ENCODE results near the gene LPAR3. TPM values are rescaled to one million over a fixed set of nuclear protein-coding genes. Genes with fewer than 3 reads are reported as not detected.

LPAR3 gene
- total RNA-seq, 1 experiment from 2014 or later, result not detected

DNA sequence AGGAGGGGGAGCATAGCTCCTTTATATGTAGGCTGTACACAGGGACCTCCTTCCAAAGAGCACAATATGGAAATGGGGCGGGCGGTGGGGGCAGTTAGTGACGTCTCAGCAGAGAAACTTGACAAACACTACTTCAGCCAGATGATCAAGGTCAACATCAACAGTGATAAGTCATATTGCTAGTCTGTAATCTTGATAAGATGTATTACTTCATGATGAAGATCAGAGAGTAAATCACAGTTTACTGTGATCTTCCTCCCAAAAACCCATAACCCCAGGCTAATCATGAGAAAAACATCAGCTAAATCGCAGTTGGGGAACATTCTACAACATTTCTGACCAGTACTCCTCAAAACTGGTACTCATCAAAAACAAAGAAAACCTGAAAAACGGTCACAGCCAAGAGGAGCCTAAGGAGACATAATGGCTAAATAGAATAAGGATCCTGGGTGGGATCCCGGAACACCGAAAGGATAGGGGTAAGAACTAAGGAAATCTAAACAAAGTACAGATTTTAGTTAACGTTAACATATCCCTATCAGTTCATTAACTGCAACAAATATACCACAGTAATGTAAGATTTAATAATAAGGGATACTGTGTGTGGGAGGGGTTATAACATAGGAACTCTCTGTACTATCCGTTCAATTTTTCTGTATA is 20.2 kb downstream of the LPAR3 start:
- no peaks in the 10 kb centered on the region for H3F3A ChIP-seq (ENCODE audit: insufficient read depth, low read depth)
- H3K27me3 ChIP-seq (ENCODE audit: insufficient read depth, low read depth), result no peaks in the 10 kb centered on the region
- no peak overlapping the region for H3K4me2 ChIP-seq
- no peak overlapping the region for H3K4me3 ChIP-seq
- ChIA-PET CTCF (no interaction called here), POLR2A (ENCODE audit: unreplicated experiment) (no interaction called here)
- no peaks in the 10 kb centered on the region for H4K20me1 ChIP-seq (ENCODE audit: insufficient read depth)
- no peak overlapping the region for H3K27ac ChIP-seq
- TF ChIP-seq EZH2 (IDR thresholded peaks at IDR 0.05; ENCODE audit: low read depth) (no peak), CTCF (conservative IDR thresholded peaks at IDR 0.05) (no peak)
- BruUV-seq (replicated peaks), result no TSS peak
- intact Hi-C loops (cut with micrococcal nuclease; ENCODE audit: unreplicated experiment), result no loop called here
- H3K4me1 ChIP-seq (replicated peaks; ENCODE audit: insufficient read depth), result no peaks in the 10 kb centered on the region
- no peaks in the 10 kb centered on the region for H3K79me2 ChIP-seq (ENCODE audit: low read depth)
- no peaks in the 10 kb centered on the region for H3K9me2 ChIP-seq (ENCODE audit: insufficient read depth)
- no peak overlapping the region for H2AFZ ChIP-seq
- H3K9me3 ChIP-seq (ENCODE audit: insufficient read depth, low read depth), result no peaks in the 10 kb centered on the region
- DNase-seq, result no peak
- no peaks in the 10 kb centered on the region for H3K36me3 ChIP-seq (ENCODE audit: low read depth)

GRCh38 chr1:84871181-84871580 is 21.8 kb downstream of the LPAR3 start:
- intact Hi-C loops (cut with micrococcal nuclease; ENCODE audit: unreplicated experiment), result no loop called here
- no peaks in the 10 kb centered on the region for H3K27me3 ChIP-seq (ENCODE audit: insufficient read depth, low read depth)
- ChIA-PET CTCF (no interaction called here), POLR2A (ENCODE audit: unreplicated experiment) (interaction anchor here (0.7 kb wide), 1 partner anchor 23 kb away, joined by 3 read pairs; no protein-coding TSS in a partner anchor)
- no peaks in the 10 kb centered on the region for H3K79me2 ChIP-seq (ENCODE audit: low read depth)
- no peaks in the 10 kb centered on the region for H4K20me1 ChIP-seq (ENCODE audit: insufficient read depth)
- no peak overlapping the region for H3K4me2 ChIP-seq
- no peaks in the 10 kb centered on the region for H3K36me3 ChIP-seq (ENCODE audit: low read depth)
- no TSS peak for BruUV-seq (replicated peaks)
- DNase-seq, result no peak
- H3K4me1 ChIP-seq (replicated peaks; ENCODE audit: insufficient read depth), result no peaks in the 10 kb centered on the region
- no peaks in the 10 kb centered on the region for H3K9me2 ChIP-seq (ENCODE audit: insufficient read depth)
- no peaks in the 10 kb centered on the region for H3F3A ChIP-seq (ENCODE audit: insufficient read depth, low read depth)
- H2AFZ ChIP-seq, result no peak overlapping the region
- no peaks in the 10 kb centered on the region for H3K9me3 ChIP-seq (ENCODE audit: insufficient read depth, low read depth)
- H3K4me3 ChIP-seq, result no peak overlapping the region
- TF ChIP-seq EZH2 (IDR thresholded peaks at IDR 0.05; ENCODE audit: low read depth) (no peak), CTCF (conservative IDR thresholded peaks at IDR 0.05) (no peak)
- H3K27ac ChIP-seq, result no peak overlapping the region

DNA sequence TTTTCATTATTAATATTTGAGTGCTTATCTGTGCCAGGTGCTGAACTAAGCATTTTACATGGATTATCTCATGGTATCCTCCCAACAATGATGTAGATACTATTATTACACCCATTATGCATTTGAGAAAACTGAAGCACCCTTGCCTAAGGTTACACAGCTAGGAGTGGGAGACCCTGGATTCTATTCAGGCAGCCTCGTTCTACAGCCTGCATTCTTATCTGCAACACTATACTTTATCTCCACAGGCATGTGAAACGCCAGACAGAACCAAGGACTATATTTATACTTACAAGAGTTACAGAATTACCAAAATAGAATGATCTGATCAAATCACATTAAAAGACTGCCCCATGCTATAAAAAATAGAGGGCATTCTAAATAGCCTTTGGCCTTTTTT is 22.4 kb downstream of the LPAR3 start:
- POLR2A ChIA-PET (ENCODE audit: unreplicated experiment), result no interaction called here
- H3K36me3 ChIP-seq (ENCODE audit: low read depth), result no peaks in the 10 kb centered on the region
- H3F3A ChIP-seq (ENCODE audit: insufficient read depth, low read depth), result no peaks in the 10 kb centered on the region
- no peak overlapping the region for H3K4me3 ChIP-seq
- no peaks in the 10 kb centered on the region for H3K9me2 ChIP-seq (ENCODE audit: insufficient read depth)
- no peak overlapping the region for H2AFZ ChIP-seq
- intact Hi-C loops (cut with micrococcal nuclease; ENCODE audit: unreplicated experiment), result no loop called here
- CTCF ChIA-PET, result no interaction called here
- no peaks in the 10 kb centered on the region for H3K4me1 ChIP-seq (replicated peaks; ENCODE audit: insufficient read depth)
- H4K20me1 ChIP-seq (ENCODE audit: insufficient read depth), result no peaks in the 10 kb centered on the region
- no peak overlapping the region for H3K27ac ChIP-seq
- no peak overlapping the region for H3K4me2 ChIP-seq
- H3K27me3 ChIP-seq (ENCODE audit: insufficient read depth, low read depth), result no peaks in the 10 kb centered on the region
- no peaks in the 10 kb centered on the region for H3K9me3 ChIP-seq (ENCODE audit: insufficient read depth, low read depth)
- no peak for TF ChIP-seq EZH2 (IDR thresholded peaks at IDR 0.05; ENCODE audit: low read depth)
- no TSS peak for BruUV-seq (replicated peaks)
- DNase-seq, result no peak
- H3K79me2 ChIP-seq (ENCODE audit: low read depth), result no peaks in the 10 kb centered on the region

DNA sequence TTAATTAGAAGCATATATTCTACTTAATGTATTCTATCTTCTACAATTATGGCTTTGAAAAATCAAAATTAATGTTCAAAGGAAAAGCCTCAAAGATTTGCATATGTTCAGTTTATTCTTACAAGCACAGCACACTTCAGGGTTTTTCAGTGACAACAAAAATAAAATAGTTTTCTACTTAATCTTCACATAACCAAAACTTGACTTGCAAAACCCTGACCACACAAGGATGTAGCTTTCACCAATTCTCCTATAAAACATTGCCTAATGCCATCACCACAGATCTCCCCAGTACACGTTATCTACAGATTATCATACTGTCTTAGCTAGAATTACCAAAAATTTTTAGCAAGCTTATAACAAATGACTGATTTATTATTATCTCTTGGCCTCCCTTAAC is 23.3 kb downstream of the LPAR3 start:
- no peaks in the 10 kb centered on the region for H3K9me3 ChIP-seq (ENCODE audit: insufficient read depth, low read depth)
- no peak overlapping the region for H3K27ac ChIP-seq
- H4K20me1 ChIP-seq (ENCODE audit: insufficient read depth), result no peaks in the 10 kb centered on the region
- TF ChIP-seq CTCF (conservative IDR thresholded peaks at IDR 0.05) (no peak), EZH2 (IDR thresholded peaks at IDR 0.05; ENCODE audit: low read depth) (no peak)
- H2AFZ ChIP-seq, result no peak overlapping the region
- no peaks in the 10 kb centered on the region for H3F3A ChIP-seq (ENCODE audit: insufficient read depth, low read depth)
- ChIA-PET POLR2A (ENCODE audit: unreplicated experiment) (no interaction called here), CTCF (no interaction called here)
- H3K36me3 ChIP-seq (ENCODE audit: low read depth), result no peaks in the 10 kb centered on the region
- no peak for DNase-seq
- no peak overlapping the region for H3K4me3 ChIP-seq
- no peaks in the 10 kb centered on the region for H3K79me2 ChIP-seq (ENCODE audit: low read depth)
- H3K4me2 ChIP-seq, result no peak overlapping the region
- intact Hi-C loops (cut with micrococcal nuclease; ENCODE audit: unreplicated experiment), result no loop called here
- H3K9me2 ChIP-seq (ENCODE audit: insufficient read depth), result no peaks in the 10 kb centered on the region
- no peaks in the 10 kb centered on the region for H3K27me3 ChIP-seq (ENCODE audit: insufficient read depth, low read depth)
- BruUV-seq (replicated peaks), result no TSS peak
- H3K4me1 ChIP-seq (replicated peaks; ENCODE audit: insufficient read depth), result no peaks in the 10 kb centered on the region

Measured in PC-9 (cell line).